DMS53 treated with DMSO at 0.1 percent for 48 hours (cell line): ENCODE data around the gene SDK2.

ENCODE experiments used
- DNase-seq: peaks from one replicate; lab custom pipeline; 2025; ENCODE audit not compliant: unreplicated experiment; lab: John Stamatoyannopoulos, UW

SDK2 gene

GRCh38 chr17:73635101-73635817 lies 9.0 kb downstream of the SDK2 start:
- no peak for DNase-seq

- no peak for DNase-seq
Observed at GRCh38 chr17:73634629-73635028, 9.6 kb downstream of the SDK2 start.

GRCh38 chr17:73633736-73634135 lies 10.5 kb downstream of the SDK2 start:
- DNase-seq = no peak

- no peak for DNase-seq
Observed at GRCh38 chr17:73632513-73632912, 11.7 kb downstream of the SDK2 start.

- DNase-seq = no peak
Observed at GRCh38 chr17:73630965-73631595, 13.2 kb downstream of the SDK2 start.

GRCh38 chr17:73630531-73630930 lies 13.7 kb downstream of the SDK2 start:
- DNase-seq = no peak

GRCh38 chr17:73628642-73629552 lies 15.3 kb downstream of the SDK2 start:
- no peak for DNase-seq

GRCh38 chr17:73625991-73626673 lies 18.1 kb downstream of the SDK2 start:
- no peak for DNase-seq

GRCh38 chr17:73625006-73625405 lies 19.2 kb downstream of the SDK2 start:
- DNase-seq = no peak

- no peak for DNase-seq
Observed at GRCh38 chr17:73624496-73624988, 19.7 kb downstream of the SDK2 start.

GRCh38 chr17:73623818-73624217 lies 20.4 kb downstream of the SDK2 start:
- no peak for DNase-seq

GRCh38 chr17:73623247-73623646 lies 21.0 kb downstream of the SDK2 start:
- no peak for DNase-seq

- DNase-seq = no peak
Observed at GRCh38 chr17:73622381-73622780, 21.9 kb downstream of the SDK2 start.

GRCh38 chr17:73621685-73622084 lies 22.6 kb downstream of the SDK2 start:
- DNase-seq = no peak

GRCh38 chr17:73620414-73620813 lies 23.8 kb downstream of the SDK2 start:
- DNase-seq = no peak

- DNase-seq = no peak
Observed at GRCh38 chr17:73617501-73617900, 26.7 kb downstream of the SDK2 start.

- DNase-seq = no peak
Observed at GRCh38 chr17:73616873-73617404, 27.3 kb downstream of the SDK2 start.

GRCh38 chr17:73616120-73616872 lies 27.9 kb downstream of the SDK2 start:
- no peak for DNase-seq

- DNase-seq = no peak
Observed at GRCh38 chr17:73614256-73614655, 30.0 kb downstream of the SDK2 start.
